UCSD-AML1 (cell line): ENCODE measurements around the gene FARP2.
"Not testable (repeated sequence)": the region's sequence is repeated elsewhere in the genome, so short reads cannot be mapped to it uniquely, and the experiment has no call there.

Experiments used
- DNase-seq: peaks from one replicate; lab custom pipeline; 2025; ENCODE audit not compliant: unreplicated experiment; lab: John Stamatoyannopoulos, UW

The FARP2 gene

DNA sequence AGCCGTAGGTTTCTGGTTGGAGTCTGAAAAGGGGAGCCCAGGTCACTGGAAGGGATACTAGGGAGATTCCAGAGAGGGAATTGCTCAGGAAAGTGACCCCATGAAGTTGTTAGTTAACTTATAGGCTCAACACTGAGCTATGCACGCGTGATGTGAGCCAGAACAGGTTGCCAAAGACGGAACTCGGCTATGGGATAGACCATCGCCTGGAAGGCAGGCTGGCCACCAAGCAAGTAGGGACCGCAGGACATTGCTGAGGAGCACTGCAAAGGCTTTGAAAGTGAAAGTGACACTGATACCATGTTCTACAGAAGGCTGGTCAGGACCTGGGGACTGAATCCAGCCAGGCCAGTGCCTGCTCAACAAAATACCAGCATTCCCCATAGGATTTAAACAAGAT lies 7.3 kb downstream of the FARP2 start:
- no peak for DNase-seq

DNA sequence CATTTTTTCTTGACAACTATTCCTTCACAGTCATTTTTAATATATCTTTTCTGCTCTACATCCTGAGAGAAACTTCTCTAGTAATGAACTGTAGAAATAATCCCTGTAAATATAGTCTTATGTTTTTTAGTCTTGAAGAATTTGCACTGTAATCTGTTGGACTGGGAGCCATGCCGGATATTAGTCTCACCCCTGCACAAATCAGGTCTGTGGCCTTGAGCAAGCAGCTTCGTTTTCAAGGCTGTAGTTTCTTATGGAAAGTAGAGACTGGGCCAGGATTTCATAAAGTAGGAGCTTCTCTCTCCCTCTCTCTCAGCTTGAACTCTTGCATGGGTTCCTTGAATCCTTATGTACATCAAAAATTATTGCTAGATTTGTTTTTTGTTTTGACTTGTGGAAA lies 8.7 kb downstream of the FARP2 start:
- DNase-seq: no peak

DNA sequence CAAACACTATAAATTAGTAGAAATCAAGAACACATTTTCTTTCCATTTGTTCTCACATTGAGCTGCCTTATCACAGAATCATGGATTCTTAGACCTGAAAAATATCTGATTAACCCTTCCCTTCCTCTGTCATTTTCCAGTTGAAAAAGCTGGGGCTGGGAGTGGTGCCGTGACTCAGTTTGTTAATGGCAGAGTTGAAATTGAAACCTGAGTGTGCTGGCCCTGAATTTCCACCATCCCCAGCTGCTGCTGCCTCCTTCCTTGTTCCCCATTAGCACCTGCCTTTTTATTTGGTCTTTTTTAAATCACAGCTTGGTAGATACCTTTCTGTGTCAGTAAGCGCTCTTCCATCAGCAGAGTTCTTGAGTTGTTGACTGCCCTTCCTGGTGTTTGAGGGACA lies 10.6 kb downstream of the FARP2 start:
- DNase-seq: no peak

GRCh38 chr2:241368643-241369042 lies 12.6 kb downstream of the FARP2 start:
- no peak for DNase-seq

DNA sequence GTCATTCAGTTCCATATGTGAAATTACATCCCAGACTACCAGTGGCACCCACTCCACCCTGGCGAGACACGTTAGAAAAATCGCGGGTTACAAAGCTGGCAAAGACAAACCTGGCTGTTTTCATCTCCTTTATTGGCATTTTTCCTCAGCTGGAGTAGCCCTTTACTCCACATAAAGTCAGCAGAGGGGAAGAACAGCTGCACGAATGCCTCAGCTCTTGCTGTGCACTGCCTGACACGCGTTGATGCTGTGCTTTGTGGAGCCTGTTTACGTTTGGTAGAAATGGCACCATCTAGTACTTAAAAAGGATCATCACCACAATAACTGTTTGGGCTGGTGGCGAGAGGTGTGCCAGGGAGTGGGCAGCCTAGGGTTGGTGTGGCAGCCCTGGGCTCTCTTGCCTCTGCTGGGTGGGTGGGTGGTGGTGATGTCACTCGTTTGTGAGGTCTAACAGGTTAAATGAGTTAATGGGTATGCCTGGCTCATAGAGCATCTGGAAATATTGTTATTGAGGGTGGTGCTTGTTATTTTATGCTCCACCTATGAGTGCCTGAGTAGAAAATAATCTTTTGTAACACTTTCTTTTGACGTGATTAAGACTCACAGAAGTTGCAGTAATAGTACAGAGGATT lies 16.4 kb downstream of the FARP2 start:
- no peak for DNase-seq

DNA sequence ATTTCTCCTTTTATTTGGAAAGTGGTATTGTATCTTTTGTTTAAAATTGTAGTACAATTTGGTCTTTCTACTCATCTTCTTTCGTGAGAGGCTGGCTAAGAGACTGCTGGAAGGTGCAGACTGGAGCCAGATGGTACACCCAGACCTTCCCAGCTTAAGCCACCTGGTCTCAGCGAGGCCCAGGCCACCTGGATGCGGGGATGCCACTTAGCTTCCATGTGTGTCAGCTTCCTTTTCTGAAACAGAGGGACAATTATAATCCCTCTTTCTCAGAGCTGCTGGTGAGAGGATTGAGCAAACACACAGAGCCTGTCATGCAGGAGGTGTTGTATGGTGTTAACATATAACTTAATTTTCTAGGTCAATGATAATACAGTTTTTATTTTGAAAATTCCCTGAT lies 17.4 kb downstream of the FARP2 start:
- DNase-seq: no peak

- not testable (repeated sequence) for DNase-seq
Observed at GRCh38 chr2:241373906-241374305, 17.8 kb downstream of the FARP2 start.

DNA sequence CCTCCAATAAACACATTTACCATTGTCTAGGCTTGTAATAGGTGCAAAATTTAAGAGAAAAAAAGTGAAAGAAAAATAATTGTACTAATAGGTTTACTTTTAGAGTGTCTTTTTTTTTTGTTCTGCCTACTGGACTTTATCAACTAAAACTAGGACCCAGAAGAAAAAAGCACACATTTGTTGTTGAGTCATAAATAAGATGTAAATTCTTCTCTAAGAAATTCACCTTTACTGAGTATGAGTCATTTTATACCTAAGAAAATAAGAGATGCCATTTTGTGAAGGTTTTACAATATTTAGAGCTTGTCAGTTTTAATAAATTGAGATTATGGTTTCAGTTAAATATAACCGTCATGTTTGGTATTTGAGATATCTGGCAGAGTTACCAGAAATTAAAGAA lies 19.2 kb downstream of the FARP2 start:
- no peak for DNase-seq

DNA sequence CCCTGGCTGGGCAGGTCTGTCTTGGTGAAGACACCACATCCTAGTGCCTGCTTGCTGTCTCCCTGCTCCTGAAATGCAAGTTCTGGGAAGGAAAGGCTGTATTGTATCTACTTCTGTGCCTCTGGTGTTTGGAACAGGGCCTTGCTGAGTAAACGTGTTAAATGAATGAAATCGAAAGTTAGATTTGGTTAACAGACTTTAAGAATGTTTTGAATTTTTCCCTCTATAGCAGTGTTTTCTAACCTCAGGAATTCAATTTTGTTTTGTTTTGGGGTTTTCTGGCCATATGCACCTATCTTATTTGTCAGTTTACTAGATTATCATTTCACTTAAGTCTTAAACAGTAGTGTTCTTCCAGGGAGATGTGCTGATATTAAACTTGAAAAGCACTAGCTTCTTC lies 20.7 kb downstream of the FARP2 start:
- DNase-seq: no peak

DNA sequence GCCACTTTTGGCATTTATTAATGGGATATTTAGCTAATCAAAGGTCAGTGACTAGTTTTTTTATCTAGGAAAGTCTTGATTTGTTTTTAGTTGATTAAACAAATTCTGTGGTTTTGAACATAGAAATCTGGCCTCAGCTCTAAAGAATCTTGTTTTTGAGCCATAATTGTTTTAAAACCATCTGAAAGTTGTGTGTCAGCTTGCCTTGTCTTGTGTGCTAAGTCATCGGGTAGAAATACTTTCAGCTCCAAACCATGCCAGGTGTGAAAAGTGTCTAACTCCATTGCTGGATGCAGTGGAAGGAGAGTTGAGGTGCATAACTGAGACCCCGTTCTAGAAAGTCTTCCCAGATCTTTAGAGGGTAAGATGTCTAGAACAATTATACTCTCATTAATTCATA lies 22.7 kb downstream of the FARP2 start:
- DNase-seq: no peak

- DNase-seq: no peak
Observed at GRCh38 chr2:241379481-241380480, 23.7 kb downstream of the FARP2 start.

GRCh38 chr2:241381872-241382271 lies 25.8 kb downstream of the FARP2 start:
- DNase-seq: no peak

DNA sequence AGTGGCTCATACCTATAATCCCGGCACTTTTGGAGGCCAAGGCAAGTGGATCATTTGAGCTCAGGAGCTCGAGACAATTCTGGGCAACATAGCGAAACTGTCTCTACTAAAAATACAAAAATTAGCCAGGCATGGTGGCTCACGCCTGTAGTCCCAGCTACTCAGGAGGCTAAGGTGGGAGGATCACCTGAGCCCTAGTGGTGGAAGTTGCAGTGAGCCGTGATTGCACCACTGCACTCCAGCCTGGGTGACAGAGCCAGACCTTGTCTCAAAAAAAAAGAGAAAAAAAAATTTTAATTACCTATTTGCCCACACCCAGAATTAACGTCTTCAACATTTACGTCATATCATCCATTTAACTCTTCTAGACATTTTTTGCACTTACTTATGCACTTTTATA lies 29.4 kb downstream of the FARP2 start:
- not testable (repeated sequence) for DNase-seq

DNA sequence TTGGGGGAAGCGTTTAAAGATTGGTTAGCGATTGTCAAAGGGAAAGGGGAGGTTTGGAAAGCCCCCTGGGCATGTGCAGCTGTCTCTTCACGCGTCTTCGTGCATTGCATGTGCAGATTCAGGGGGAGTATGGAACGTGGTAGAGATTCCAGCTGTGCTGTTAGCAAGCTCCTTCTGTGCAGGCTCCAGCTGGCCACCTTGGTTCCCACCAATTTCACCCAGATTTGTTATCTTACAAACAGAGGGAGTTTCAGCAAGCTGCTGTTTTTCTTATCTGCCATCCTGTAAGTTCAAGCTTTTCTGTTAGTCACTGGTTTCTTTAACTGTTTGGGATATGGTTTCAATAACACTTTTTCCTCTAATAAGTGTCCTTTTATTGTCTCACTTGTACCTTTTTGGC lies 30.4 kb downstream of the FARP2 start:
- no peak for DNase-seq

- no peak for DNase-seq
Observed at GRCh38 chr2:241389697-241390096, 33.6 kb downstream of the FARP2 start.

DNA sequence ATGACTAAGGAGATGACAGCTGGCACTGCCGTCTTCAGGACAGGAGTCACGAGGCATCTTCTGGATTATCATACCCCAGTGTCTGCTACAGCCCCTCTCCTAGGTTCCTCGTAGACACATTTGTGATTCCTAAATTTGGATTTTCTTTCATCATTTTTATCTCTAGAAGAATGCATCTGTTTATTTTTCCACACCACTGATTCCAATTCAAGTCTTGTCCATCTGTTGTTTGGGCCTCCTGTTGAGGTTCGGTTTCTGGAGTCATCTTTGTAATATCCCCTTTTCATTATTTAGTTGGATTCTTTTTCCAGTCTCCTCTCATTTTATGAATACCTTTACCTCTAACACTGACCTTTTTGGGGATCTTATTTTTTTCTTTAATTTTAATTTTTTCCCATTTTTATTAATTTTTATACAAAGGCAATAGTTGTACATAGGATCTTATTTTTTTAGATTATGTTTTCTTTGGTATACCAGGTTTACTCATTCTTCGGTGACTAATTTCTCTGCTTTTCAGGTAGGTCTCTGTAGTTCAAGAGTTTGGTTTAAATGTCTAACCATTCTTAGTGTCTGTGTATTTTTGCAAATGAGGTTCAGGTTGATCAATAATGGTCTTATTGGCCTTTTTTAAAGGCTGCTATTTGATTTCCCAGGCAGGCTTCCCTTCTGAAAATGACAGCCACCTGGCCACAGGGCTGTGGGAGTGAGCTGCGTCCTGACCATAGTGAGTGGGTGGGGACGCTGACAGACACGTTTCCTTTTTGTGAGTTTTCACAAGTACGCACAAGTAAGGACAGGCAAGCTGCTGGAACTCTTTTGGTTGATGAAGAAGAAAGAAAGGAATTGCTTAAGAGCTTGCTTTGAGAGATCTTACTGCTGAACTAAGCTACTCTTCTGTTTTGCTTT lies 34.5 kb downstream of the FARP2 start:
- no peak for DNase-seq

- DNase-seq: no peak
Observed at GRCh38 chr2:241391892-241392665, 36.0 kb downstream of the FARP2 start.

GRCh38 chr2:241392753-241393152 lies 36.7 kb downstream of the FARP2 start:
- not testable (repeated sequence) for DNase-seq

DNA sequence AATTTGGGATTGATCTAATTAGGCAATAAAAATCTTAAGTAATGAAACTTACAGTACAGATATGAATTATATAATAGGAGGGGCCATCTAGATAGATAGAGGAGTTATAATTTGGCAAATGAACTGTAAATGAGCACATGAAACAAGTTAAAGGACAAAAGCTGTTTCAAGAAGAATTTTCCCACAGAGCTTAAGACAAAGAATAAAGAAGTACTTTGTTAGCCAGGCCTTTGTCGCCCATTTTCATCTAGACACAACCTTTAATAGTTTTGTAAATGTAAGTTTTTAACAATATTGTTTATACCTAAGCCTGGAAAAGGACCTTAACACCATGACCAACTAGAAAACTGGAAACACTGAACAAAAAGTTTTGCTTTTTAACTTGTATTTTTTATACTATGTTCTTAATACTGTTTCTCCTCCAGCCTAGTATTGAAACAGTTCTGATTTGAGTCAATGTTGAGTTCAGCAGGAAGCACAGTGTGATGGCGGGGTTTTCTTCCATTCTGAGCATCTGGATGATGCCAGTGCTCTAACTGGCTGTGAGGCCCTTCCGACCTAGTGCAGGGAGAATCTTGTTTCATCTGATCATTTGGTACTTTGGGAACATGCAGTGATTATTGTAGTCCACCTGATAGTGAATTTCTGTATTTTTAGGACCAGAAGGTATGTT lies 37.6 kb downstream of the FARP2 start:
- no peak for DNase-seq

DNA sequence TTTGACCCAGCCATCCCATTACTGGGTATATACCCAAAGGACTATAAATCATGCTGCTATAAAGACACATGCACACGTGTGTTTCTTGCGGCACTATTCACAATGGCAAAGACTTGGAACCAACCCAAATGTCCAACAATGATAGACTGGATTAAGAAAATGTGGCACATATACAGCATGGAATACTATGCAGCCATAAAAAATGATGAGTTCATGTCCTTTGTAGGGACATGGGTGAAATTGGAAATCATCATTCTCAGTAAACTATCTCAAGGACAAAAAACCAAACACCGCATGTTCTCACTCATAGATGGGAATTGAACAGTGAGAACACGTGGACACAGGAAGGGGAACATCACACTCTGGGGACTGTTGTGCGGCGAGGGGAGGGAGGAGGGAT lies 40.7 kb downstream of the FARP2 start:
- not testable (repeated sequence) for DNase-seq
